HCT116 (cell line): Measurements from ENCODE around the gene DCP1A. TPM values are rescaled to one million over a fixed set of nuclear protein-coding genes. Genes with fewer than 3 reads are reported as not detected.

Experiments used
- ATAC-seq: fragments of 200-7000 bp; cut with Tn5 transposase; 2 replicates; pipeline ENCODE4 v1.9.1; 2020; ENCODE audit warnings: mild to moderate bottlenecking, moderate library complexity
- BruUV-seq: library from RNA; stranded (reverse); fragments of 400-500 nt; replicated peaks from 2 replicates; lab custom pipeline; 2021; lab: Mats Ljungman, UMichigan
- CTCF ChIA-PET: fragments of 300-600 bp; sonication (Branson Sonifier 250); formaldehyde crosslinking; loops from one replicate; lab custom pipeline; 2021; ENCODE audit warnings: antibody characterized with exemption; lab: Charles Lee
- POLR2A ChIA-PET: fragments of 300-600, 350-600 bp; sonication (Branson Sonifier 250); formaldehyde crosslinking; loops from one replicate; lab custom pipeline; 2021; ENCODE audit warnings: antibody characterized with exemption; lab: Charles Lee
- RAD21 ChIA-PET, 2 experiments: fragments of 300-600 bp; sonication (Branson Sonifier 250); formaldehyde crosslinking; loops; one replicate each; lab custom pipeline; 2023; ENCODE audit warnings: low total read pairs in 2 of 2; ENCODE audit not compliant: uncharacterized antibody in 2 of 2, unreplicated experiment in 2 of 2, low non-redundant PET in 1 of 2; lab: Charles Lee
- DNase-seq: peaks from one replicate; pipeline ENCODE4 v3.0.0-alpha.2; 2010; ENCODE audit warnings: low read depth, low spot score
- H2AFZ ChIP-seq: fragments of 200-600 bp; shearing (Covaris generic), sonication (generic); 2 replicates; pipeline ENCODE4 v1.6.1; 2017; ENCODE audit warnings: low read depth, mixed run types, mixed read lengths, antibody characterized with exemption, low read length; ENCODE audit not compliant: poor library complexity, severe bottlenecking
- H3K27ac ChIP-seq: 2 replicates; pipeline ENCODE4 v1.5.1; 2012; ENCODE audit warnings: low read depth, low read length
- H3K27me3 ChIP-seq: fragments of 200-600 bp; sonication (generic); 2 replicates; pipeline ENCODE4 v1.6.1; 2016; ENCODE audit warnings: mixed run types, low read length, mixed read lengths; ENCODE audit not compliant: insufficient read depth
- H3K36me3 ChIP-seq, 2 experiments: fragments of 200-500 bp in 1 of 2; fragments of 200-600 bp in 1 of 2; sonication (Bioruptor generic) in 1 of 2; sonication (generic) in 1 of 2; 2 replicates each; pipeline versions ENCODE4 v1.5.1 to v1.6.1; 2014 to 2016; ENCODE audit warnings: low read length in 2 of 2, inconsistent platforms in 1 of 2, mixed read lengths in 1 of 2, mixed run types in 1 of 2; ENCODE audit not compliant: insufficient read depth in 2 of 2, control insufficient read depth in 1 of 2
- H3K4me1 ChIP-seq, 2 experiments: fragments of 200-600 bp in 1 of 2; sonication (generic) in 1 of 2; 2 replicates each; pipeline versions ENCODE4 v1.5.1 to v1.6.1; 2012 to 2017; ENCODE audit warnings: low read length in 2 of 2, inconsistent platforms in 1 of 2, mild to moderate bottlenecking in 1 of 2, mixed read lengths in 1 of 2, mixed run types in 1 of 2, moderate library complexity in 1 of 2; ENCODE audit not compliant: insufficient read depth in 2 of 2, control insufficient read depth in 1 of 2
- H3K4me2 ChIP-seq: fragments of 200-600 bp; sonication (generic); 2 replicates; pipeline ENCODE4 v1.6.1; 2017; ENCODE audit warnings: mixed run types, low read length, mixed read lengths
- H3K4me3 ChIP-seq, 2 experiments: fragments of 200-600 bp in 1 of 2; sonication (generic) in 1 of 2; replicated peaks in 1 of 2; 2 replicates each; pipeline ENCODE4 v1.5.1; 2011 to 2016; ENCODE audit warnings: low read length in 2 of 2, control low read depth in 1 of 2, low read depth in 1 of 2, mild to moderate bottlenecking in 1 of 2, mixed read lengths in 1 of 2, mixed run types in 1 of 2
- H3K79me2 ChIP-seq: fragments of 200-600 bp; sonication (generic); 2 replicates; pipeline ENCODE4 v1.6.1; 2017; ENCODE audit warnings: mild to moderate bottlenecking, mixed run types, low read length, moderate library complexity, mixed read lengths; ENCODE audit not compliant: insufficient read depth
- H3K9ac ChIP-seq: fragments of 200-600 bp; sonication (generic); 2 replicates; pipeline ENCODE4 v1.6.1; 2016; ENCODE audit warnings: low read length, mixed read lengths
- H3K9me2 ChIP-seq: fragments of 200-600 bp; sonication (generic), shearing (Covaris generic); 2 replicates; pipeline ENCODE4 v1.6.1; 2017; ENCODE audit warnings: mixed run types, mild to moderate bottlenecking, moderate library complexity; ENCODE audit not compliant: insufficient read depth
- H3K9me3 ChIP-seq, 2 experiments: fragments of 200-500 bp in 1 of 2; fragments of 200-600 bp in 1 of 2; sonication (Bioruptor generic) in 1 of 2; sonication (generic) in 1 of 2; 2 replicates each; pipeline ENCODE4 v1.6.1; 2014 to 2017; ENCODE audit warnings: low read length in 2 of 2, mixed read lengths in 2 of 2, inconsistent platforms in 1 of 2, low read depth in 1 of 2, mild to moderate bottlenecking in 1 of 2, mixed run types in 1 of 2, moderate library complexity in 1 of 2; ENCODE audit not compliant: control insufficient read depth in 1 of 2, insufficient read depth in 1 of 2
- H4K20me1 ChIP-seq: fragments of 200-600 bp; sonication (generic), shearing (Covaris generic); 2 replicates; pipeline ENCODE4 v1.6.1; 2017; ENCODE audit warnings: mixed run types, mild to moderate bottlenecking, moderate library complexity; ENCODE audit not compliant: insufficient read depth
- EGR1 ChIP-seq: IDR thresholded peaks from 2 replicates; pipeline ENCODE4 v1.6.1; 2012; ENCODE audit warnings: low read depth
- FOSL1 ChIP-seq: IDR thresholded peaks from 2 replicates; pipeline ENCODE4 v1.6.1; 2012; ENCODE audit warnings: low read depth
- POLR2A ChIP-seq: IDR thresholded peaks from 2 replicates; pipeline ENCODE4 v1.7.0; 2011; ENCODE audit warnings: borderline replicate concordance; ENCODE audit not compliant: insufficient read depth, insufficient read length; ENCODE audit errors: extremely low read depth
- SRF ChIP-seq: IDR thresholded peaks from 2 replicates; pipeline ENCODE4 v1.6.1; 2012; ENCODE audit warnings: low read depth
- TCF7L2 ChIP-seq: IDR thresholded peaks from 2 replicates; pipeline ENCODE4 v1.7.0; 2011; ENCODE audit warnings: borderline replicate concordance, inconsistent platforms; ENCODE audit not compliant: insufficient read depth, insufficient read length; ENCODE audit errors: extremely low read depth
- intact Hi-C: fragments of 100-400 bp; cut with micrococcal nuclease; formaldehyde crosslinking; loops from 2 replicates; pipeline ENCODE4 v1.10.0; 2022
- total RNA-seq: library from RNA; stranded (reverse); gene quantifications from one replicate; pipeline ENCODE4 v1.2.1, GENCODE V29; 2021; ENCODE audit not compliant: unreplicated experiment
- TF ChIP-seq, protein P1 (sequence below): IDR thresholded peaks from 2 replicates; pipeline ENCODE4 v1.6.1; 2011; ENCODE audit warnings: mild to moderate bottlenecking, low read length, moderate library complexity; ENCODE audit not compliant: insufficient replicate concordance; ENCODE audit errors: extremely low read depth
- TF ChIP-seq, protein P2 (sequence below), 3 experiments: fragments of 200-600 bp in 1 of 3; sonication (generic) in 1 of 3; IDR thresholded peaks in 2 of 3; conservative IDR thresholded peaks in 1 of 3; 2 replicates each; pipeline ENCODE4 v1.5.1; 2012 to 2017; ENCODE audit warnings: low read depth in 2 of 3, low read length in 2 of 3, antibody characterized with exemption in 1 of 3, borderline replicate concordance in 1 of 3, control low read depth in 1 of 3, mild to moderate bottlenecking in 1 of 3, mixed read lengths in 1 of 3, mixed run types in 1 of 3, moderate library complexity in 1 of 3; ENCODE audit not compliant: insufficient read depth in 1 of 3
- TF ChIP-seq, protein P3 (sequence below): IDR thresholded peaks from 2 replicates; pipeline ENCODE4 v1.6.1; 2012

The DCP1A gene
- total RNA-seq, 1 experiment from 2014 or later, result 33.2 TPM

DNA sequence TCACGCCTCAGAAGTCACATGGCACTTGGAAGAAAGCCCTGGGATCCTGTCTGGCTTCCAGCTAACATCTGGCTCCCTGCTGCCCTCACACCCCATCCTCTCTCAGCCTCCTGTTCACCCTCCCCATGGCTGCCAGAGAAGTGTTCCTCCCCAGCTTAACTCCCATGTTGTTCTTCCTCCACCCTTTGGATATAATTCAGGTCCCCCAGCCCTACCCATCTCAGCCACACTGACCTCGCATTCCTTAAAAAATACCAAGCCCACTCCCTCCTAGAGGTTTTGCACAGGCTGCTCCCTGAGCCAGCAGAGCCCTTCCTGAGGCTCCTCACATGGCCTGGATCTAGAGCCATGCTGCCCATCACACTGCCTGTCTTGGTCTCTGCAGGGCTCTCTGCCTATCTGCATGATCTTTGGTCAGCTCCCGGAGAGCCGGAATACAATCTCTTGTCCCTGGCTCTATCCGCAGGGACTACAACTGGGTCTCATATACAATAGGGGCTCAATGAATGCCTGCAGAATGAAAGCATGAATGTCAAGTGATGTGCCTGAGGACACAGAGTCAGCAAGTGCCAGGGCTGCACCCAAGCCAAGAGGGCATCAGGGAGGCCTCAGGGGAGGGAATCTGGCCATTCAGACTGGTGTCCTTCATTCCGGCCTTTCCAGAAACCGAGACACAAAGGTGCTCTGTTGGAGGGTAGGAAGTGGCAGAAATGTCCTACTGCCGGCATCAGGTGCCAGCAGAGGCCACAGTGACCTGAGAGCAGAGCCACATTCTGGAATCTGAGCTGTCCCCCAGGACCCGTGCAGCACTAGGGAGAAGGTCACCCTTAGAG is 87.7 kb downstream of the DCP1A start:
- H3K9me2 ChIP-seq, result no peaks in the 10 kb centered on the region
- no peak overlapping the region for H3K27ac ChIP-seq
- BruUV-seq, result no TSS peak
- TF ChIP-seq, protein P1, sequence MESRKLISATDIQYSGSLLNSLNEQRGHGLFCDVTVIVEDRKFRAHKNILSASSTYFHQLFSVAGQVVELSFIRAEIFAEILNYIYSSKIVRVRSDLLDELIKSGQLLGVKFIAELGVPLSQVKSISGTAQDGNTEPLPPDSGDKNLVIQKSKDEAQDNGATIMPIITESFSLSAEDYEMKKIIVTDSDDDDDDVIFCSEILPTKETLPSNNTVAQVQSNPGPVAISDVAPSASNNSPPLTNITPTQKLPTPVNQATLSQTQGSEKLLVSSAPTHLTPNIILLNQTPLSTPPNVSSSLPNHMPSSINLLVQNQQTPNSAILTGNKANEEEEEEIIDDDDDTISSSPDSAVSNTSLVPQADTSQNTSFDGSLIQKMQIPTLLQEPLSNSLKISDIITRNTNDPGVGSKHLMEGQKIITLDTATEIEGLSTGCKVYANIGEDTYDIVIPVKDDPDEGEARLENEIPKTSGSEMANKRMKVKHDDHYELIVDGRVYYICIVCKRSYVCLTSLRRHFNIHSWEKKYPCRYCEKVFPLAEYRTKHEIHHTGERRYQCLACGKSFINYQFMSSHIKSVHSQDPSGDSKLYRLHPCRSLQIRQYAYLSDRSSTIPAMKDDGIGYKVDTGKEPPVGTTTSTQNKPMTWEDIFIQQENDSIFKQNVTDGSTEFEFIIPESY, result no peak
- no peak for TF ChIP-seq EGR1
- TF ChIP-seq TCF7L2, result no peak
- no peak for TF ChIP-seq FOSL1
- TF ChIP-seq, protein P2, sequence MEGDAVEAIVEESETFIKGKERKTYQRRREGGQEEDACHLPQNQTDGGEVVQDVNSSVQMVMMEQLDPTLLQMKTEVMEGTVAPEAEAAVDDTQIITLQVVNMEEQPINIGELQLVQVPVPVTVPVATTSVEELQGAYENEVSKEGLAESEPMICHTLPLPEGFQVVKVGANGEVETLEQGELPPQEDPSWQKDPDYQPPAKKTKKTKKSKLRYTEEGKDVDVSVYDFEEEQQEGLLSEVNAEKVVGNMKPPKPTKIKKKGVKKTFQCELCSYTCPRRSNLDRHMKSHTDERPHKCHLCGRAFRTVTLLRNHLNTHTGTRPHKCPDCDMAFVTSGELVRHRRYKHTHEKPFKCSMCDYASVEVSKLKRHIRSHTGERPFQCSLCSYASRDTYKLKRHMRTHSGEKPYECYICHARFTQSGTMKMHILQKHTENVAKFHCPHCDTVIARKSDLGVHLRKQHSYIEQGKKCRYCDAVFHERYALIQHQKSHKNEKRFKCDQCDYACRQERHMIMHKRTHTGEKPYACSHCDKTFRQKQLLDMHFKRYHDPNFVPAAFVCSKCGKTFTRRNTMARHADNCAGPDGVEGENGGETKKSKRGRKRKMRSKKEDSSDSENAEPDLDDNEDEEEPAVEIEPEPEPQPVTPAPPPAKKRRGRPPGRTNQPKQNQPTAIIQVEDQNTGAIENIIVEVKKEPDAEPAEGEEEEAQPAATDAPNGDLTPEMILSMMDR (IDR thresholded peaks at IDR 0.05 in 2 of 3, conservative IDR thresholded peaks at IDR 0.05 in 1 of 3; ENCODE audit: borderline replicate concordance in 1 of 3, insufficient read depth in 1 of 3, low read depth in 2 of 3, low read length in 2 of 3), result no peak
- no peak for TF ChIP-seq SRF
- TF ChIP-seq POLR2A, result no peak
- TF ChIP-seq, protein P3, sequence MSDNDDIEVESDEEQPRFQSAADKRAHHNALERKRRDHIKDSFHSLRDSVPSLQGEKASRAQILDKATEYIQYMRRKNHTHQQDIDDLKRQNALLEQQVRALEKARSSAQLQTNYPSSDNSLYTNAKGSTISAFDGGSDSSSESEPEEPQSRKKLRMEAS, result no peak
- TF ChIP-seq, all 23 proteins: peak for 0
- ChIA-PET CTCF (no interaction called here), POLR2A (interaction anchor here (0.6 kb wide), 1 partner anchor 8 kb away, joined by 3 read pairs; no protein-coding TSS in a partner anchor), RAD21 (no interaction called here)
- DNase-seq (no peak), ATAC-seq (no peak)
- H3K36me3 ChIP-seq, result no peaks in the 10 kb centered on the region
- intact Hi-C loops, result no loop called here
- H3K79me2 ChIP-seq, result peaks cover 11% of the 10 kb centered on the region
- H3K9me3 ChIP-seq, result no peaks in the 10 kb centered on the region
- H3K4me3 ChIP-seq, result no peak overlapping the region
- H3K9ac ChIP-seq, result no peak overlapping the region
- no peak overlapping the region for H3K4me2 ChIP-seq
- H3K4me1 ChIP-seq, result peaks cover 0 to 10% of the 10 kb centered on the region in 2 experiments; a peak in 2 of 4 replicates
- H2AFZ ChIP-seq, result no peak overlapping the region
- no peaks in the 10 kb centered on the region for H3K27me3 ChIP-seq
- H4K20me1 ChIP-seq, result peaks cover under 1% of the 10 kb centered on the region; the same call in 1 of the 2 replicates
